Endothelial cell of umbilical vein (primary cell): Measurements from ENCODE around the gene CCDC88B. TPM values are rescaled to one million over a fixed set of nuclear protein-coding genes. Genes with fewer than 3 reads are reported as not detected.

ENCODE experiments used
- BruUV-seq: library from RNA; stranded (reverse); fragments of 400-500 nt; replicated peaks from 2 replicates; lab custom pipeline; 2021; lab: Mats Ljungman, UMichigan
- CTCF ChIA-PET: fragments of 300-600, 350-600 bp; sonication (Branson Sonifier 250); formaldehyde crosslinking; loops from one replicate; lab custom pipeline; 2021; ENCODE audit warnings: antibody characterized with exemption, inconsistent platforms; lab: Charles Lee
- POLR2A ChIA-PET: fragments of 300-600, 350-600 bp; sonication (Branson Sonifier 250); formaldehyde crosslinking; loops from one replicate; lab custom pipeline; 2021; ENCODE audit warnings: antibody characterized with exemption, inconsistent platforms; lab: Charles Lee
- DNase-seq: peaks from one replicate; pipeline ENCODE4 v3.0.0-alpha.2; 2011; ENCODE audit warnings: low read depth, low spot score
- FAIRE-seq: peaks from 2 replicates; lab custom pipeline; 2011; peaks lifted over from hg19 to GRCh38; lab: Jason Lieb, UNC
- H2AFZ ChIP-seq: 2 replicates; pipeline ENCODE4 v1.6.0; 2012; ENCODE audit warnings: low read depth, low read length, control low read depth, inconsistent platforms
- H3K27ac ChIP-seq: 2 replicates; pipeline ENCODE4 v1.5.1; 2011; ENCODE audit warnings: low read depth, mild to moderate bottlenecking, control low read depth, low read length, moderate library complexity; ENCODE audit not compliant: insufficient read depth
- H3K27me3 ChIP-seq, 2 experiments: 2 replicates each; pipeline versions ENCODE4 v1.6.0 to v1.6.1; 2011; ENCODE audit warnings: low read length in 2 of 2, mixed read lengths in 1 of 2; ENCODE audit not compliant: control insufficient read depth in 2 of 2, insufficient read depth in 2 of 2
- H3K36me3 ChIP-seq, 2 experiments: 2 replicates in 1 of 2; 3 replicates in 1 of 2; pipeline ENCODE4 v1.5.1; 2011; ENCODE audit warnings: low read length in 2 of 2, mild to moderate bottlenecking in 1 of 2, moderate library complexity in 1 of 2; ENCODE audit not compliant: control insufficient read depth in 2 of 2, insufficient read depth in 2 of 2; ENCODE audit errors: extremely low read depth in 1 of 2
- H3K4me1 ChIP-seq: 3 replicates; pipeline ENCODE4 v1.5.1; 2011; ENCODE audit warnings: mild to moderate bottlenecking, low read length; ENCODE audit not compliant: control insufficient read depth, insufficient read depth; ENCODE audit errors: extremely low read depth
- H3K4me2 ChIP-seq: 2 replicates; pipeline ENCODE4 v1.6.1; 2011; ENCODE audit warnings: low read length, control low read depth, mixed read lengths; ENCODE audit not compliant: insufficient read depth
- H3K4me3 ChIP-seq, 3 experiments: fragments of 200-600 bp in 1 of 3; sonication (generic), shearing (Covaris generic) in 1 of 3; replicated peaks in 1 of 3; 2 replicates each; pipeline ENCODE4 v1.5.1; 2011 to 2016; ENCODE audit warnings: control low read depth in 3 of 3, low read length in 3 of 3, mild to moderate bottlenecking in 2 of 3, inconsistent platforms in 1 of 3, low read depth in 1 of 3, moderate library complexity in 1 of 3; ENCODE audit not compliant: insufficient read depth in 1 of 3
- H3K79me2 ChIP-seq: 2 replicates; pipeline ENCODE4 v1.6.0; 2012; ENCODE audit warnings: low read length, inconsistent platforms; ENCODE audit not compliant: control insufficient read depth, insufficient read depth
- H3K9ac ChIP-seq: replicated peaks from 2 replicates; pipeline ENCODE3; 2011; ENCODE audit warnings: low read length, control low read depth; ENCODE audit not compliant: insufficient read depth; ENCODE audit errors: extremely low read depth
- H3K9me1 ChIP-seq: replicated peaks from 3 replicates; pipeline ENCODE4 v1.6.0; 2011; ENCODE audit warnings: mild to moderate bottlenecking, low read length; ENCODE audit not compliant: control insufficient read depth, insufficient read depth; ENCODE audit errors: extremely low read depth
- H3K9me3 ChIP-seq: replicated peaks from 2 replicates; pipeline ENCODE4 v1.5.1; 2012; ENCODE audit warnings: low read length, inconsistent platforms; ENCODE audit not compliant: control insufficient read depth, insufficient read depth
- H4K20me1 ChIP-seq: replicated peaks from 2 replicates; pipeline ENCODE3; 2011; ENCODE audit warnings: mild to moderate bottlenecking, low read length; ENCODE audit not compliant: control insufficient read depth, insufficient read depth; ENCODE audit errors: extremely low read depth
- CTCF ChIP-seq, 2 donors: IDR thresholded peaks; 1 replicate in 1 of 2; 2 replicates in 1 of 2; pipeline ENCODE4 v1.5.1; 2011; ENCODE audit warnings: low read length in 2 of 2, mild to moderate bottlenecking in 2 of 2, moderate library complexity in 2 of 2, control low read depth in 1 of 2, inconsistent platforms in 1 of 2, low read depth in 1 of 2; ENCODE audit not compliant: insufficient read depth in 1 of 2; ENCODE audit errors: extremely low read depth in 1 of 2
- EZH2 ChIP-seq: IDR thresholded peaks from 2 replicates; pipeline ENCODE4 v1.6.1; 2012; ENCODE audit warnings: borderline replicate concordance, low read depth, mild to moderate bottlenecking, moderate library complexity, low read length, inconsistent platforms; ENCODE audit not compliant: severe bottlenecking
- FOS ChIP-seq: IDR thresholded peaks from 2 replicates; pipeline ENCODE4 v1.6.1; 2011; ENCODE audit warnings: mild to moderate bottlenecking, low read length, moderate library complexity, borderline replicate concordance; ENCODE audit not compliant: insufficient read depth
- GATA2 ChIP-seq: IDR thresholded peaks from 2 replicates; pipeline ENCODE4 v1.7.0; 2011; ENCODE audit warnings: low read depth, mild to moderate bottlenecking, moderate library complexity, mixed read lengths, low read length; ENCODE audit not compliant: insufficient read length, insufficient read depth
- JUN ChIP-seq: IDR thresholded peaks from 2 replicates; pipeline ENCODE4 v1.6.1; 2011; ENCODE audit warnings: borderline replicate concordance, low read depth; ENCODE audit not compliant: insufficient read length, insufficient read depth
- MYC ChIP-seq: IDR thresholded peaks from one replicate; pipeline ENCODE4 v1.6.1; 2011; ENCODE audit warnings: mild to moderate bottlenecking, low read depth, low read length
- POLR2A ChIP-seq: IDR thresholded peaks from 2 replicates; pipeline ENCODE4 v1.6.1; 2012; ENCODE audit warnings: low read depth, mild to moderate bottlenecking, control low read depth, low read length
- POLR2AphosphoS5 ChIP-seq: IDR thresholded peaks from 2 replicates; pipeline ENCODE4 v1.6.1; 2012; ENCODE audit warnings: low read depth, mild to moderate bottlenecking, control low read depth, low read length, moderate library complexity; ENCODE audit not compliant: insufficient read depth
- dilution Hi-C: fragments of 300-500 bp; cut with MboI; formaldehyde crosslinking; loops from one replicate; pipeline ENCODE4 v1.15.0; 2019; ENCODE audit warnings: low sequenced_read_pairs; ENCODE audit not compliant: extremely low pct_ligation_motif_present
- intact Hi-C: fragments of 100-400 bp; cut with micrococcal nuclease; formaldehyde crosslinking; loops from one replicate; pipeline ENCODE4 v1.10.0; 2022
- polyA plus RNA-seq, 4 experiments: library from polyadenylated mRNA; depleted of rRNA in 3 of 4; stranded (reverse) in 3 of 4; unstranded in 1 of 4; fragments of >200 nt; gene quantifications; 2 replicates each; pipeline versions ENCODE4 v1.2.1 to v1.2.3, GENCODE V29; 2011 to 2012; ENCODE audit warnings: missing spikeins in 1 of 4
- total RNA-seq: library from RNA; stranded (reverse); gene quantifications from 2 replicates; pipeline ENCODE4 v1.2.3, GENCODE V29; 2021
- TF ChIP-seq, protein P1 (sequence below): IDR thresholded peaks from 2 replicates; pipeline ENCODE4 v1.6.1; 2011; ENCODE audit not compliant: insufficient read depth, insufficient read length

The CCDC88B gene
- total and polyA plus RNA-seq, 2 donors (not counting 3 experiments of a cell fraction or from before 2014, with no cell fraction given), result 1.8 to 2.7 TPM

DNA sequence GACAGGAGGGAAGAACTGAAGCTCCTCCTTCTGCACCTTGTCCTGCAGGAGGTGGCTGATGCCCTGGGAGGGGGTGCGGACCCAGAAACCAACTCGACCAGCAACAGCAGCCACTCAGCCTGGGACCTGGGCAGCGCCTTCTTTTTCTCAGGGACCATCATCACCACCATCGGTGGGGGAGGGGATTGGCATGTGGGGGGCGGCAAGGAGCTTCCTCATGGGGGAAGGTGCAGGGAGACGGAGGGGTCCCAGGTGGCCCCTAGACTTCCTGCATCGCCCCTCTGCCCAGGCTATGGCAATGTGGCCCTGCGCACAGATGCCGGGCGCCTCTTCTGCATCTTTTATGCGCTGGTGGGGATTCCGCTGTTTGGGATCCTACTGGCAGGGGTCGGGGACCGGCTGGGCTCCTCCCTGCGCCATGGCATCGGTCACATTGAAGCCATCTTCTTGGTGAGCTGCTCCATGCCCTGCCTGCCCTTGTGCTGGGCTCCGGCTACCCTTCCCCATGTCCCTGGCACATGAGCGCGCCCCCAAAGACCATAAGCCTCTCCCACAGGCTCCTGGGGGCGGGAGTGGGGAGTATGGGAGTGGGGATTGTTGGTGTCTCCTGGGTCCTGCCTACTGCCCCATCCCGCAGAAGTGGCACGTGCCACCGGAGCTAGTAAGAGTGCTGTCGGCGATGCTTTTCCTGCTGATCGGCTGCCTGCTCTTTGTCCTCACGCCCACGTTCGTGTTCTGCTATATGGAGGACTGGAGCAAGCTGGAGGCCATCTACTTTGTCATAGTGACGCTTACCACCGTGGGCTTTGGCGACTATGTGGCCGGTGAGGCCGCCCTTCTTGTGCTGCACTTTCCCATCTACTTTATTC, 42.9 kb upstream of the CCDC88B start:
- Histone ChIP-seq H2AFZ (no peak overlapping the region), H3K4me3 (no peak overlapping the region), H3K79me2 (no peaks in the 10 kb centered on the region), H3K4me1 (peaks cover 17% of the 10 kb centered on the region), H3K27ac (no peak overlapping the region), H3K9ac (no peak overlapping the region), H3K27me3 (peaks cover 54 to 78% of the 10 kb centered on the region in 2 experiments), H3K36me3 (no peaks in the 10 kb centered on the region), H4K20me1 (no peaks in the 10 kb centered on the region), H3K9me3 (no peaks in the 10 kb centered on the region), H3K9me1 (no peaks in the 10 kb centered on the region), H3K4me2 (no peak overlapping the region)
- intact Hi-C loops (no loop called here), dilution Hi-C loops (no loop called here)
- BruUV-seq, result no TSS peak
- DNase-seq (no peak), FAIRE-seq (no peak)
- ChIA-PET POLR2A (interaction anchor here (0.6 kb wide), 1 partner anchor 267 kb away, joined by 3 read pairs; no protein-coding TSS in a partner anchor), CTCF (interaction anchor here (1.7 kb wide), 1 partner anchor 93 kb away, joined by 6 read pairs; no protein-coding TSS in a partner anchor)
- TF ChIP-seq, protein P1, sequence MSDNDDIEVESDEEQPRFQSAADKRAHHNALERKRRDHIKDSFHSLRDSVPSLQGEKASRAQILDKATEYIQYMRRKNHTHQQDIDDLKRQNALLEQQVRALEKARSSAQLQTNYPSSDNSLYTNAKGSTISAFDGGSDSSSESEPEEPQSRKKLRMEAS, result no peak
- TF ChIP-seq EZH2 (no peak), POLR2AphosphoS5 (no peak), JUN (no peak), POLR2A (no peak), FOS (no peak), MYC (no peak), GATA2 (no peak), CTCF (IDR thresholded peaks at IDR 0.05; ENCODE audit: extremely low read depth in 1 of 2, insufficient read depth in 1 of 2, low read depth in 1 of 2, low read length in 2 of 2) (no peak)
